RWPE2 (cell line): ENCODE results near the gene RCN2.
"Not testable (repeated sequence)": the region's sequence is repeated elsewhere in the genome, so short reads cannot be mapped to it uniquely, and the experiment has no call there.

ENCODE experiments used
- ATAC-seq: fragments of 200-7000 bp; cut with Tn5 transposase; 3 replicates; pipeline ENCODE4 v1.9.1; 2021; ENCODE audit warnings: low read depth
- DNase-seq: peaks from one replicate; pipeline ENCODE4 v3.0.0-alpha.2; 2020; ENCODE audit warnings: low spot score
- H3K27ac ChIP-seq: fragments of 450-650 bp; 2 replicates; pipeline ENCODE4 v1.5.1; 2017; ENCODE audit warnings: mild to moderate bottlenecking; ENCODE audit not compliant: poor library complexity, severe bottlenecking
- H3K27me3 ChIP-seq: fragments of 250-450 bp; sonication (Bioruptor Pico); 2 replicates; pipeline ENCODE4 v1.5.1; 2021; ENCODE audit warnings: mild to moderate bottlenecking, moderate library complexity; ENCODE audit not compliant: insufficient read depth, poor library complexity, severe bottlenecking
- H3K36me3 ChIP-seq: fragments of 250-450 bp; sonication (Bioruptor Pico); 2 replicates; pipeline ENCODE4 v1.5.1; 2020; ENCODE audit warnings: low read depth, mild to moderate bottlenecking, moderate library complexity
- H3K4me1 ChIP-seq: fragments of 250-450 bp; sonication (Bioruptor Pico); 2 replicates; pipeline ENCODE4 v1.5.1; 2021; ENCODE audit warnings: mild to moderate bottlenecking, moderate library complexity; ENCODE audit not compliant: insufficient read depth, poor library complexity, severe bottlenecking
- H3K4me3 ChIP-seq: fragments of 250-450 bp; sonication (Bioruptor Pico); 2 replicates; pipeline ENCODE4 v1.5.1; 2021; ENCODE audit warnings: mild to moderate bottlenecking, moderate library complexity; ENCODE audit not compliant: severe bottlenecking
- H3K9me3 ChIP-seq: fragments of 250-450 bp; sonication (Bioruptor Pico); 2 replicates; pipeline ENCODE4 v1.5.1; 2021; ENCODE audit warnings: mild to moderate bottlenecking, moderate library complexity; ENCODE audit not compliant: severe bottlenecking
- CTCF ChIP-seq: fragments of 450-650 bp; IDR thresholded peaks from one replicate; pipeline ENCODE4 v1.5.1; 2017; ENCODE audit warnings: mild to moderate bottlenecking, moderate library complexity; ENCODE audit not compliant: poor library complexity, severe bottlenecking

RCN2 gene

GRCh38 chr15:76898102-76898501, 33.4 kb upstream of the RCN2 start:
- no peaks in the 10 kb centered on the region for H3K9me3 ChIP-seq
- TF ChIP-seq CTCF: no peak
- ATAC-seq (no peak), DNase-seq (no peak)
- H3K27ac ChIP-seq: no peak overlapping the region
- H3K4me3 ChIP-seq: no peak overlapping the region
- H3K36me3 ChIP-seq: no peaks in the 10 kb centered on the region
- H3K27me3 ChIP-seq: no peaks in the 10 kb centered on the region
- H3K4me1 ChIP-seq: no peaks in the 10 kb centered on the region

DNA sequence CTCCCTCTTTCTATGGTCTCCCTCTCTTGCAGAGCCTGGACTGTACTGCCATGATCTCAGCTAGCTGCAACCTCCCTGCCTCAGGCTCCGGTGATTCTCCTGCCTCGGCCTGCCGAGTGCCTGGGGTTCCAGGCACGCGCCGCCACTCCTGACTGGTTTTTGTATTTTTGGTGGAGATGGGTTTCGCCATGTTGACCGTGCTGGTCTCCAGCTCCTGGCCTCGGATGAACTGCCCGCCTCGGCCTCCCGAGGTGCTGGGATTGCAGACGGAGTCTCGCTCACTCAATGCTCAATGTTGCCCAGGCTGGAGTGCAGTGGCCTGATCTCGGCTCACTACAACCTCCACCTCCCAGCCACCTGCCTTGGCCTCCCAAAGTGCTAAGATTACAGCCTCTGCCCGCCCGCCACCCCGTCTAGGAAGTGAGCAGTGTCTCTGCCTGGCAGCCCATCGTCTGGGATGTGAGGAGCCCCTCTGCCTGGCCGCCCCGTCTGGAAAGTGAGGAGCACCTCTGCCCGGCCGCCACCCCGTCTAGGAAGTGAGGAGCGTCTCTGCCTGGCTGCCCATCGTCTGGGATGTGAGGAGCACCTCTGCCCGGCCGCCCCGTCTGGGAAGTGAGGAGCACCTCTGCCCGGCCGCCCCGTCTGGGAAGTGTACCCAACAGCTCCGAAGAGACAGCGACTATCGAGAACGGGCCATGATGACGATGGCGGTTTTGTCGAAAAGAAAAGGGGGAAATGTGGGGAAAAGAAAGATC, 32.2 kb upstream of the RCN2 start:
- H3K27me3 ChIP-seq, H3K4me1 ChIP-seq, H3K9me3 ChIP-seq, H3K4me3 ChIP-seq, H3K27ac ChIP-seq, DNase-seq, ATAC-seq, H3K36me3 ChIP-seq: not testable (repeated sequence)

GRCh38 chr15:76899931-76900310, 31.6 kb upstream of the RCN2 start:
- H3K4me3 ChIP-seq, H3K27me3 ChIP-seq, H3K9me3 ChIP-seq, H3K27ac ChIP-seq, DNase-seq, H3K4me1 ChIP-seq, ATAC-seq, H3K36me3 ChIP-seq: not testable (repeated sequence)

DNA sequence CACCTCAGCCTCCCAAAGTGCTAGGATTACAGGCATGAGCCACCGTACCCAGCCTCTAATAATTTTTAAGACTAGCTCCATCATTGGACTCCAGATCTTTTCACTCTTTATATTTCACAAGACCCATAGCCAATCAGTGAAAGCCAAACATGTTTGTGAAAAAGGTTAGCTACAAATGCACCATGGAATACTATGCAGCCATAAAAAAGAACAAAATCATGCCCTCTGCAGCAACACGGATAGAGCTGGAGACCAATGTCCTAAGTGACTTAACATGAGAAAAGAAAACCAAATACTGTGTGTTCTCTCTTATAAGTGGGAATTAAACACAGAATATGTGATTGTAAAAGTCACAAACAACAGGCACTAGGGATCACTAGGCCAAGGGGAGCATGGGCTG, 29.6 kb upstream of the RCN2 start:
- Histone ChIP-seq H3K27ac (no peak overlapping the region), H3K27me3 (no peaks in the 10 kb centered on the region), H3K4me3 (no peak overlapping the region), H3K4me1 (peaks cover 6% of the 10 kb centered on the region), H3K9me3 (no peaks in the 10 kb centered on the region), H3K36me3 (no peaks in the 10 kb centered on the region)
- no peak for TF ChIP-seq CTCF
- DNase-seq (no peak), ATAC-seq (no peak)

DNA sequence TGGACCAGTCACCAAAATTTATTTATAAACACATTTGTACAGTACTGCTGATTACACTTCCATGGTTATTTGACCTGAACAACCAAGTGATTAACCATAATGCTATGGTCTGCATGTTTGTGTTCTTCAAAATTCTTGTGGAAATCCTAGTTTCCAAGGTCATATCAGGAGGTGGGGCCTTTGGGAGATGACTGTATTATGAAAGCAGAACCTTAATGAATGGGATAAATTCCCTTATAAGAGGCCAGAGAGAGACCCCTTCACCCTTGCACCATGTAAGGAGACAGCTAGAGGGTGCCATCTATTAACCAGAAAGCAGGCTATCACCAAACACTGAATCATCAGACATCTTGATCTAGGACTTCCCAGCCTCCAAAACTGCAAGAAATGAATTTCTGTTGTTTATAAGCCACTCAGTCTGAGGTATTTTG, 28.3 kb upstream of the RCN2 start:
- Histone ChIP-seq H3K4me3 (no peak overlapping the region), H3K36me3 (no peaks in the 10 kb centered on the region), H3K4me1 (peaks cover 6% of the 10 kb centered on the region), H3K9me3 (no peaks in the 10 kb centered on the region), H3K27me3 (no peaks in the 10 kb centered on the region), H3K27ac (no peak overlapping the region)
- no peak for DNase-seq
- TF ChIP-seq CTCF: peak; percentile 74
- ATAC-seq: peak; percentile 13; the same call in 2 of the 3 replicates

DNA sequence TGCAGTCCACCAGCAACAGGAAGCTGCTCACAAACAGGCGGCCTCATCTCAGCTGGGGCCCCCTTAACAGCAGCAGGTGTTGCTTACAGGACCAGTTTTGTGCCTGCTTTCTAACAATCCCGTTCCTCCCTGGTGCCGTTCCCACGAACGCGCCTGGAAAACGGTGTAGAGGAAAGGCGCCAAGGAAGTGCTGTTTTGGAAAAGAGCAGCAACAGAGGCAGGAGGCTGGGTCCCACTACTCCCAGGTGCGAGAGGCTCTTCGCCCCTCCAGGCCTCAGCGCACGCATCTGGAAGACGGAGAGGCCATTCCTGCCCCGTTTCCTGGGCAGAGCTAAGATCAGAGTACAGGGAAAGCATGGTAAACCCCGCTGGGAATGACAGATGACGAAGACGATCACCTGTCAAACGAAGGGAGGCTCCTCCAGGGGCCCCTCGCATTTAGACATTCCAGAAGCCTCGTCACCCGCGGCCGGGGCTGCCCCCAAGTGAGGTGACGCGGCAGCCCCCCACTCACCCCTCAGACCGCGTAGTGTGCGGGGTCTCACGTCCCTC, 27.0 kb upstream of the RCN2 start:
- Histone ChIP-seq H3K4me1 (peaks cover 6% of the 10 kb centered on the region), H3K27me3 (no peaks in the 10 kb centered on the region), H3K27ac (peak overlapping the region; percentile 58), H3K4me3 (peak overlapping the region; percentile 62), H3K36me3 (no peaks in the 10 kb centered on the region), H3K9me3 (no peaks in the 10 kb centered on the region)
- ATAC-seq: peak; percentile 75
- DNase-seq: no peak
- no peak for TF ChIP-seq CTCF
